LNCaP clone FGC (cell line): ENCODE measurements around the gene NCOR1.

Experiments used
- DNase-seq: peaks from one replicate; pipeline ENCODE4 v3.0.0-alpha.2; 2011; ENCODE audit warnings: low read depth
- H3K4me3 ChIP-seq: 2 replicates; pipeline ENCODE4 v1.5.1; 2011; ENCODE audit warnings: mild to moderate bottlenecking, low read depth, low read length, control low read depth
- TF ChIP-seq, protein P1 (sequence below): IDR thresholded peaks from 2 replicates; pipeline ENCODE4 v1.5.1; 2012; ENCODE audit warnings: mild to moderate bottlenecking; ENCODE audit not compliant: control insufficient read depth, insufficient read depth; ENCODE audit errors: extremely low read depth

The NCOR1 gene

DNA sequence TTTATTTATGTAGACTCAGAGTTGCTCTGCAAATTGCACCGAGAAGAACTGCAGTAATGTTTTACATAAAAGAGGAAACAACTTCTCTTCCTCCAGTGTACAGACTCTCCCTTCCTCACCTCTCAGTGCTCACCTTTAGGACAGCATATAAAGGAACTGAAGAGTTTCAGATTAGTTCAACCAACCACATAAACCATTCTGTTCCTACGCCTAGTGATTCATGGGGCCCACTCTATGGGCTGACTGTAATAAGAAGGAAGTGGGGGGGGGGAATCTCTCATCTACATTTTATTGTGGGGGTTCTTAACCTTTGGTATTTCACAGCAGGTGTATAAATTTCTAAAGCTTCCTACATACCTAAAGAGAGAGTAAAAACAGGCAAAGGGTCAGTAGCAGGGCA is 234.1 kb downstream of the NCOR1 start:
- no peak overlapping the region for H3K4me3 ChIP-seq
- no peak for DNase-seq

More for the DNA sequence above, 234.1 kb downstream of the NCOR1 start:
- TF ChIP-seq, protein P1, sequence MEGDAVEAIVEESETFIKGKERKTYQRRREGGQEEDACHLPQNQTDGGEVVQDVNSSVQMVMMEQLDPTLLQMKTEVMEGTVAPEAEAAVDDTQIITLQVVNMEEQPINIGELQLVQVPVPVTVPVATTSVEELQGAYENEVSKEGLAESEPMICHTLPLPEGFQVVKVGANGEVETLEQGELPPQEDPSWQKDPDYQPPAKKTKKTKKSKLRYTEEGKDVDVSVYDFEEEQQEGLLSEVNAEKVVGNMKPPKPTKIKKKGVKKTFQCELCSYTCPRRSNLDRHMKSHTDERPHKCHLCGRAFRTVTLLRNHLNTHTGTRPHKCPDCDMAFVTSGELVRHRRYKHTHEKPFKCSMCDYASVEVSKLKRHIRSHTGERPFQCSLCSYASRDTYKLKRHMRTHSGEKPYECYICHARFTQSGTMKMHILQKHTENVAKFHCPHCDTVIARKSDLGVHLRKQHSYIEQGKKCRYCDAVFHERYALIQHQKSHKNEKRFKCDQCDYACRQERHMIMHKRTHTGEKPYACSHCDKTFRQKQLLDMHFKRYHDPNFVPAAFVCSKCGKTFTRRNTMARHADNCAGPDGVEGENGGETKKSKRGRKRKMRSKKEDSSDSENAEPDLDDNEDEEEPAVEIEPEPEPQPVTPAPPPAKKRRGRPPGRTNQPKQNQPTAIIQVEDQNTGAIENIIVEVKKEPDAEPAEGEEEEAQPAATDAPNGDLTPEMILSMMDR = no peak
